CD4-positive, alpha-beta T cell treated with Interleukin-4 for 4 hours (primary cell): ENCODE results near the gene ZBTB5.
"Not testable (repeated sequence)": the region's sequence is repeated elsewhere in the genome, so short reads cannot be mapped to it uniquely, and the experiment has no call there.

ENCODE experiments used
- DNase-seq: peaks from one replicate; pipeline ENCODE4 v3.0.0-alpha.2; 2020

ZBTB5 gene

GRCh38 chr9:37449862-37450632, 15.2 kb downstream of the ZBTB5 start:
- DNase-seq: no peak

DNA sequence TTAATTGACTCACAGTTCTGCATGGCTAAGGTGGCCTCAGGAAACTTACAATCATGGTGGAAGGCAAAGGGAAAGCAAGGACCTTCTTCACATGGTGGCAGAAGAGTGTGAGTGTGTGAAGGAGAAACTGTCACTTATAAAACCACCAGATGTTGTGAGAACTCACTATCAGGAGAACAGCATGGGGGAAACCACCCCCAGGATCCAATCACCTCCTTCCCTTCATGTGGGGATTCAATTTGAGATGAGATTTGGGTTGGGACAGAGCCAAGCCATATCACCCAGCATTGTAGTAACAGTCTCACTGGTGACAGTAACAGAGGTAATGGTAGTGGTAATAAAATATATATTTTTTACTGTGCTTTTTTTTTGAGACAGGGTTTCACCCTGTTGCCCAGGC, 18.1 kb downstream of the ZBTB5 start:
- DNase-seq: no peak

DNA sequence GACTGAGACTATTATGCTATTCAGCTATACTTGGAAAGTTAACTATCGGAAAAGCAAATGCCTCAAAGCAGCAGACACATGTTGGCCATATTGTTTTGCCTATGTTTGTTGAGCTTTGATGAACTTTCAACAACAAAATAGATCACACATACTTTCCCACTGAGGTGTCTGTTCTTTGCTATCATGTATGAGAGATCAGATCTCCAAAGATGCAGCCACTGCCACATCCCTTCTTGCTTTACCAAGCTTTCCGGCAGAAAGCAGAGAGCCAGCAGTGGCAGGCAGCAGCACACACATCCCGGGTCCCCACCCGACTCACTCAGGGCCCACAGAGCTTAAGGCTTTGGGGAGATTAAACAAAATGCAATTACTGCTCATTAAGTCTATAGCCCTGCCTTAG, 18.8 kb downstream of the ZBTB5 start:
- no peak for DNase-seq

DNA sequence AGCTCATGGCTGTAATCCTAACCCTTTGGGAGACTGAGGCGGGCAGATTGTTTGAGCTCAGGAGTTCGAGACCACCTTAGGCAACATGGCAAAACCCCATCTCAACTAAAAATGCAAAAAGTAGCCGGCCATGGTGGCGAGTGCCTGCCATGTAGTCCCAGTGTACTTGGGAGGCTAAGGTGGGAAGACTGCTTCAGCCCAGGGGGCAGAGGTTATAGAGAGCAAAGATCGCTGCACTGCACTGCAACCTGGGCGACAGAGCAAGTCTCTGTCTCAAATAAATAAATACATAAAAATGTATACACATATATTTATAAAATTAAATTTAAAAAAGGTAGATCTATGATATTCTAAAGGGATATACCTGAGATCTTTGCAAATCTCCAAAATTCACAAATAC, 19.4 kb downstream of the ZBTB5 start:
- no peak for DNase-seq

- DNase-seq: no peak
Observed at GRCh38 chr9:37444890-37445289, 20.4 kb downstream of the ZBTB5 start.

GRCh38 chr9:37443566-37443965, 21.7 kb downstream of the ZBTB5 start:
- DNase-seq: no peak

- DNase-seq: no peak
Observed at GRCh38 chr9:37442556-37442955, 22.7 kb downstream of the ZBTB5 start.

- DNase-seq: no peak
Observed at GRCh38 chr9:37441776-37442370, 23.4 kb downstream of the ZBTB5 start.

DNA sequence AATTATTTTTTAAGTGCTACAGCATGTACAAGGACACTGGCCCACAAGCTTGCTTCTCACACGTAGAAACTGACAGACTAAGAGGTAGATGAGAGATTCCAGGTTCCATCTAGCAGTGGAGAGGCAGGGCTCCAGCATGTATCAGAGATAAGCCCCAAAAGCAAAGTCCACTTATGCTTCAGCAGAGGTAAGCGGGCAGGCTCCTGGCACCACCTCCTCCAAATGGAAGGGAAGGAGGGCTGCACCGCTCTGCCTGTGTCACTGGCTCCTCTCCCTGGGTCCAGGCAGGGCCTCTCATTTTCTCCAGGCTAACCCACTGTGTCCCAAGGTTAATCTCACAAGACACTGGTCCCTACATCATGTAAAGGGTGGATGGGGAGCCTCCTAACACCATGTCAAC, 26.9 kb downstream of the ZBTB5 start:
- DNase-seq: no peak

DNA sequence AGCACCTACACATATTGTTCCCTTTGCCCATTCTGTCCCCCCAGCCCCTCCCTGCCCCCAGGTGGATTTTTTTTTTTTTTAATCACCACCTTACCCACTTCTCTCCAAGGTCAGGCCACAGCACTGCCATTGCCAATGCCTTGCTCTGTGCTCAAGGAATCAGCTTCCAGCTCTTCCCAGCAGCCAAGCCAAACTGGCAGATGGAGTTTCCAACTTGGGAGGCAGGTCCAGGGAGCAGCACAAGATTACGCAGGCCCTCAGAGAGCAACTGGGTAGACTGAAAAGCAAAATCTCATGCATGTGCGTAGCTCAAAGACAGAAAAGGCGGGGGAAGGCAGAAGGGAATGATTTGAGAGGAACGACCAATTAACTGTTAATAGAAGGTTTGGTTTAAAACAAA, 27.6 kb downstream of the ZBTB5 start:
- DNase-seq: no peak

GRCh38 chr9:37437010-37437409, 28.2 kb downstream of the ZBTB5 start:
- no peak for DNase-seq

- DNase-seq: no peak
Observed at GRCh38 chr9:37436540-37436939, 28.7 kb downstream of the ZBTB5 start.

GRCh38 chr9:37433867-37434371, 31.3 kb downstream of the ZBTB5 start:
- DNase-seq: no peak

- DNase-seq: no peak
Observed at GRCh38 chr9:37432020-37432419, 33.2 kb downstream of the ZBTB5 start.

GRCh38 chr9:37430841-37431597, 34.2 kb downstream of the ZBTB5 start:
- DNase-seq: no peak

DNA sequence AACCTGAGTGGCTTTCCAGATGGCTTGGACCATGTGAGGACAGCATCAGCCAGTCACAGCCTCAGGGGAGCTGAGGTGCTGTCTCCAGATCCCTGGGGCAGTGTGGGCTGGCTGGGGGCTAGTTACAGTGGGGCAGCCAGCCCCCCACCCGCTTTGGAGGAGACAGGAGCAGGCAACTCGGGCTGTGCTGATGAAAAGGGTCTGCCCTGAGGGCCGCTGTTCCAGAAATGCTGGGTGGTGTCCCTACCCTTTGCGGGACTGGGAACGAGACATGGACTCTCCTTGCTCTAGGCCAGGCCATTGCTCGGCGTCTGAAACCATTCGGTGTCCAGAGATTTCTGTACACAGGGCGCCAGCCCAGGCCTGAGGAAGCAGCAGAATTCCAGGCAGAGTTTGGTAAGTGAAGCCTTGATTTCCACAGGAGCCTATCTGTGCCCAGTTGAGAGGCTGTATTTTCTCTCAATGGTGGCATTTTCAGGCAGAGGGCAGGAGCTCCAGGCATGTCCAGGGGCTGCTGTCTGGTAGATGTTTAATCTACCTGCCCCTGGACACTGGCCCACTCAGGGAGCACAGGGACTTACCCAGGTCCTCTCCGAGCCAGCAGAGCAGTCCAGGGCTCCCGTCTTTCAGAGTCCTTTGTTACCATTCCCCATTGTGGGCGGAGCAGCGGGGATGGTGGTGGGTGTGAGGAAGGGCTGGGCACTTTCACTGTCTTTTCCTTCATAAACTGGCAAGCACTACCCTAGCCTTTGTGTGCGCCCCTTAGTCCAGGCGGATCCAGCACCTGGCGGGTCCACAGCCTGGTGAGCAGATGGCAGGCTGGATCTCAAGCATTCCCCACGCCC, 35.6 kb downstream of the ZBTB5 start:
- no peak for DNase-seq

- no peak for DNase-seq
Observed at GRCh38 chr9:37428345-37428744, 36.9 kb downstream of the ZBTB5 start.

GRCh38 chr9:37426846-37427245, 38.4 kb downstream of the ZBTB5 start:
- no peak for DNase-seq

DNA sequence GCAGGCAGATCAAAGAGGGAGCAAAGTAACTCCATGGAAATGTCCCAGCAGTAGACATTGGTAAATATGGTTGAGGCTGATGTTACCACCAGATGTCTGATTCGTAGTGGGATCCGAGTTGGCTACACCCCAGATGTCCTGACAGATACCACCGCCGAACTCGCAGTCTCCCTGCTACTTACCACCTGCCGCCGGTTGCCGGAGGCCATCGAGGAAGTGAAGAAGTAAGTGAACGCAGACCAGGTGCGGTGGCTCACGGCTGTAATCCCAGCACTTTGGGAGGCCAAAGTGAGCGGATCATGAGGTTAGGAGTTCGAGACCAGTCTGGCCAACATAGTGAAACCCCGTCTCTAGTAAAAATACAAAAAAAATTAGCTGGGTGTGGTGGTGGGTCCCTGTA, 38.8 kb downstream of the ZBTB5 start:
- not testable (repeated sequence) for DNase-seq

- no peak for DNase-seq
Observed at GRCh38 chr9:37425298-37425752, 39.9 kb downstream of the ZBTB5 start.

DNA sequence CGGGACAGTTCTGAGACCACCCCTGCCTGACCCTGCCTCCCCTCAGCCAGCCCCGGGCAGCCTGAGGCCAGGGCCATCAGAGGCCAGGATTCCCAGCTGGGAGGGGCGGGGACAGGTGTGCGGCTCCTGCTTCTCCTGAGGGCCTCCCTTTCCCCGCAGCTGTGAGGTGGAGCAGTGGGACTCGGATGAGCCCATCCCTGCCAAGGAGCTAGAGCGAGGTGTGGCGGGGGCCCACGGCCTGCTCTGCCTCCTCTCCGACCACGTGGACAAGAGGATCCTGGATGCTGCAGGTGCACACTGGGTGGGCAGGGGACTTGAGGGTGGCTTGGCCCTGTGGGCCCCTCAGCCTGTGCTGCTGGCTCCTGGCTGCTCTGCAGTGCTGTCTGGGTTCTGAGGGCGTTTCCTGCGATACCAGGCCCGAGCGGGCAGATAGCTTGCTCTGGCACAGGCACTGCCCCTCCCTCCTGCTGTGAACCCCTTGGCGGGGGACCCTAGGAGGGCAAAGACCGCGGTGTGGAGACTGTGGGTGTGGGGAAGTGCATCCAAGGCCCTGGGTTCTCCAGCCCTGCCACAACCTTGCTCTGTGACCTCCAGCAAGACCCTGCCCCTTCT, 40.5 kb downstream of the ZBTB5 start:
- DNase-seq: no peak

DNA sequence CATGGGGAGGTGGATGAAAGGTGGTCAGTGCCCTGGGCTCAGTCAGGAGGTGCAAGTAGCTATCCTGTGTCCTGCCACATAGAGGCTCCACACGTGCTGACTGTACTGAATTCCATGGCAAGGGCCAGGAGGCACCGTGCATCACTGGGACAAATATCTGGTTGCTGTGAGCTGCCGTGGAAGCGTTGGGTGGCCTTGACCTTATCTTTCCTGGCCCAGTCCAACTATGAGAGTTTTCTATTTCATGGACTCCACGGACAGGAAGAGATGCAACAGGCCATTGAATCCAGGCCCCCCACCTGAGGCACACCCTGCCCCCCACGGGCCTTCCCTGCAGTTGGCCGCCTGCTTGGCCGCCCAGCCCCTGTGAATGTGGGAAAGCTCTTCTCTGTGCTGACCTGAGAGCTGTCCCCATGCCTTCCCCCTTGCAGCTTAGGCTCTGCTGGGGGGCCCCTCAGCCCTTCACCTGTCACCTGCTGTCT, 41.0 kb downstream of the ZBTB5 start:
- DNase-seq: no peak
